Stomach smooth muscle (tissue), 2 donors: ENCODE data around the gene WDR17.

Source experiments
- H3K27ac ChIP-seq: one replicate; pipeline ENCODE4 v1.7.0; 2013; ENCODE audit warnings: mild to moderate bottlenecking, low read length, inconsistent platforms
- H3K27me3 ChIP-seq, 2 donors: one replicate each; pipeline ENCODE4 v1.7.0; 2013; ENCODE audit warnings: low read length in 2 of 2; ENCODE audit not compliant: insufficient read depth in 2 of 2, control insufficient read depth in 1 of 2
- H3K36me3 ChIP-seq, 2 donors: one replicate each; pipeline ENCODE4 v1.7.0; 2013; ENCODE audit warnings: low read length in 2 of 2; ENCODE audit not compliant: control insufficient read depth in 2 of 2, insufficient read depth in 2 of 2
- H3K4me1 ChIP-seq: one replicate; pipeline ENCODE4 v1.7.0; 2013; ENCODE audit warnings: low read length; ENCODE audit not compliant: control insufficient read depth, insufficient read depth
- H3K4me3 ChIP-seq, 2 donors: one replicate each; pipeline ENCODE4 v1.7.0; 2013; ENCODE audit warnings: low read length in 2 of 2
- H3K9ac ChIP-seq, 2 donors: one replicate each; pipeline ENCODE4 v1.7.0; 2013; ENCODE audit warnings: low read length in 2 of 2, mild to moderate bottlenecking in 1 of 2
- H3K9me3 ChIP-seq, 2 donors: one replicate each; pipeline ENCODE4 v1.7.0; 2013; ENCODE audit warnings: low read length in 2 of 2; ENCODE audit not compliant: control insufficient read depth in 2 of 2
- donor health status: healthy.
- donor health status: Pancreatic carcinoma.

The WDR17 gene

DNA sequence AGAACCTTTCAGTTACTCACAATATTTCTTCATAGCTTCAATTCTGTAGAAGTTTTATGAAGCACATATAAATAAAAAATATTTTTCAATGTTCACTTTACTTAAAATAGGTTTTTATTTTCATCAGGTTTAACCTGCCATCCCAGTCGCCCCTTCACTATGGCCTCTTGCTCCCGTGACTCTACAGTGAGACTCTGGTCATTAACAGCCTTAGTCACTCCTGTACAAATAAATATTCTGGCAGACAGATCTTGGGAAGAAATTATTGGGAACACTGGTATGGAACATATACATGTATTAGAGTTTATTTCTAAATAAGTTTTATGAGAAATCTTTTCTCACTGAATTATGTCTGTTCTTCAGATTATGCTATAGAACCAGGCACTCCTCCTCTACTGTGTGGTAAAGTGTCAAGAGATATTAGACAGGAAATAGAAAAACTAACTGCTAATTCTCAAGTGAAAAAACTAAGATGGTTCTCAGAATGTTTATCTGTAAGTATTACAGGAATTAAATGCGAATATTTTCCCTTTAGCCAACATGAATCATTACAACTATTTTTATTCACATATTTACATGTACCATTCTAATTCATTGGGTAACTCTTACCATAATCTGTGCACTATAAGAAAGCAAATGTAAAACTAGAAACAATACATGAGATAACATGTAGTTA is 84.2 kb downstream of the WDR17 start:
- Histone ChIP-seq H3K36me3 (no peaks in the 10 kb centered on the region), H3K27ac (no peak overlapping the region), H3K9ac (no peak overlapping the region), H3K4me3 (no peak overlapping the region), H3K4me1 (peaks cover 6% of the 10 kb centered on the region), H3K9me3 (no peaks in the 10 kb centered on the region), H3K27me3 (no peaks in the 10 kb centered on the region)

DNA sequence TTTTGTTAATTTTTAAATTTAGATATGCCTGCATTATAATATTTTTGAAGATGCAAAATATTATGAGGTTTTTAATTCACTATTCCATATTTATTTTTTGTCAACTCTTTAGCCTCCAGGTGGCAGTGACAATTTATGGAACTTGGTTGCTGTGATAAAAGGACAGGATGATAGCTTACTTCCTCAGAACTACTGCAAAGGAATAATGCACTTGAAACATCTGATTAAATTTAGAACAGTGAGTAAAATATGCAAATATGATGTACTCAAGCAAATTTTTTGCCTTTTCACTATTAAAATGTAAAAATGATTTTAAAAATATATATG is 84.7 kb downstream of the WDR17 start:
- no peak overlapping the region for H3K4me3 ChIP-seq

DNA sequence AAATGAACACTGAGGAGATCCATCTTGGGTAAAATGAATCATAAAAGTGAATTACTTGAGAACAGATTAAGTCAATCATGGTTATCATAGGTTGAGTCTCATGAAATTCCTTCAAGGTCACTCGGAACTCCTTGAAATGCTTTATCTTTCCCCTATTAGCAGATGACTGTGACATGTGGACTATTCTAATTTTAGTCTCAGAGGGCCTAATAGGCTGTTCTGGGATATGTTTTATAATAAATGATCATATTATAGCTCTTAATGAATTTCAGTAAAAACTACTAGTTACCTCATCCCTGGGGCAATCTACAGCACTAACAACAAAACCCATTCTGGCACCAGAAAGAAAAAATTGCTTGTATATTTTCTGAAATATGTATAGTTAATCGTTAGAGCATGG is 85.1 kb downstream of the WDR17 start:
- Histone ChIP-seq H3K27ac (no peak overlapping the region), H3K9me3 (no peaks in the 10 kb centered on the region), H3K9ac (peak overlapping the region in 1 of 2 donors; percentile 32), H3K4me1 (peaks cover 6% of the 10 kb centered on the region), H3K27me3 (no peaks in the 10 kb centered on the region), H3K36me3 (no peaks in the 10 kb centered on the region), H3K4me3 (no peak overlapping the region)

More for the DNA sequence above, 84.7 kb downstream of the WDR17 start:
- H3K27ac ChIP-seq = no peak overlapping the region
- no peaks in the 10 kb centered on the region for H3K27me3 ChIP-seq
- H3K9ac ChIP-seq = no peak overlapping the region
- peaks cover 6% of the 10 kb centered on the region for H3K4me1 ChIP-seq
- no peaks in the 10 kb centered on the region for H3K36me3 ChIP-seq
- H3K9me3 ChIP-seq = no peaks in the 10 kb centered on the region

DNA sequence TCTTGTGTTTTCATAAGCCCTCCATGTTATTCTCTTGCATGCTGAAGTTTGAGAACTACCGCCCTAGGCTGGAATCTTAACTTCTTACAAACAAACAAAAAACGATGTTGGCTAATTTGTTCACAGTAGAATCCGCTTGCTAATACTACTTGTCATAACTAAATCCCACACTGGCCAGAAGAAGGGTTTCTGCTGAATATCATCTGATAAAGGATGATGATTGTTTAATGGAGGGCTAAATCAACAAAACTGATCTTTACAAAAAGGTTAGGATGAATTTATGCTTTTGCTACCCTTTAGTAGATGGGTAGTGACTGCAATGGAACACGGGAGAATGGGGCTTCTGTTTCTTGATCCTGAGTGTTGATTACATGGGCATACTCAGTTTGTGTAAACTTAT is 87.5 kb downstream of the WDR17 start:
- H3K27me3 ChIP-seq = no peaks in the 10 kb centered on the region
- peaks cover 6% of the 10 kb centered on the region for H3K4me1 ChIP-seq
- H3K4me3 ChIP-seq = no peak overlapping the region
- peak overlapping the region; percentile 7 for H3K27ac ChIP-seq
- H3K9me3 ChIP-seq = no peaks in the 10 kb centered on the region
- H3K9ac ChIP-seq = no peak overlapping the region
- no peaks in the 10 kb centered on the region for H3K36me3 ChIP-seq

DNA sequence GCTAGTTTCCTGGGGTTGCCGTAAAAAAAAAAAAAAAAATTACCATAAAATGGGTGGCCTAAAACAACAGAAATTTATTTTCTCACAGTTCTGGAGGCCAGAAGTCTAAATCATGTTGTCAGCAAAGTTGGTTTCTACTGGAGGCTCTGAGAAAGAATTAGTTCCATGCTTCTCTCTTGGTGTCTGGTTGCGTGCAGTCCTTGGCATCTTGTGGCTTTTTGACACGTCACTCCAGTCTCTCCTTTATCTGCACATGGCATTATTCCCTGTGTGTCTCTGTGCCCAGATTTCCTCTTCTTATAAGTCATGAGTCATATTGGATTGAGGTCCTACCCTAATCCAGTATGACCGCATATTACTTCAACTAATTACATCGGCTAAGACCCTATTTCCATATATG is 91.0 kb downstream of the WDR17 start:
- no peak overlapping the region for H3K9ac ChIP-seq
- H3K4me1 ChIP-seq = peaks cover 6% of the 10 kb centered on the region
- no peak overlapping the region for H3K27ac ChIP-seq
- no peaks in the 10 kb centered on the region for H3K27me3 ChIP-seq
- H3K36me3 ChIP-seq = no peaks in the 10 kb centered on the region
- no peak overlapping the region for H3K4me3 ChIP-seq
- H3K9me3 ChIP-seq = no peaks in the 10 kb centered on the region

DNA sequence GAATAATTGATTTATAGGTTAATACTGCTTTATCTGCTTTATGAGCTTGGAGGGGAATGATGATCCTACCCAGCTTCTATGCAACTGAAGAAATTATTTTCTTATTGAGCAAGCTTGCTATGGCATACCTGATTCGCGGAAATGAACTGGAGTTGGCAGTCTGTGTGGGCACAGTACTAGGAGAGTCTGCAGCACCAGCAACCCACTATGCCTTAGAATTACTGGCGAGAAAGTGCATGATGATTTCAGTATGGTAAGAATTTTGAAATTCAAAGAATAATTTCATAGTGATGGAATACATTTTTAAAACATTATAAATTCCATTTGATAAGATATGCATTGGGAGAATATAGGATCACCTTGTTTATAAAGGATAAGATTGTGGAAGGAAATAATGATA is 97.4 kb downstream of the WDR17 start:
- Histone ChIP-seq H3K9ac (no peak overlapping the region), H3K27me3 (no peaks in the 10 kb centered on the region), H3K36me3 (no peaks in the 10 kb centered on the region)

DNA sequence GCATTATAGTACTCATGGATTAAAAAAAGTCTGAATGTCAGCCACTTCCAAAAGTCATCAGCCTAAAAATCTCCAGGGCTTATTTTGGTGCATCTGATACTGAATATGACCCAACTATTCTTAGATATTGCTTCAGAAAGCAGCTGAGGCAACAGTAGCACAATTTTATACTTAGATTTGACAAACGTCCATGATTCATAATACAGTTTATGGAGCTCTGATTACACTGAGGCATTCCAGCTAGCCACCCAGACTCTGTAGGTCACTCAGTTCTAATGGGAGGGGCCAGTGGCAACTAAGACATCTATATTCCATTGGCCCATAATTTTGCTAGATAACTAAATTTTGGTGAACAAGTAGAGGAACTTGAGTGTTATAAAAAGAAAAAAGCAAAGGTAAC is 119.4 kb downstream of the WDR17 start:
- no peak overlapping the region for H3K4me3 ChIP-seq
- no peaks in the 10 kb centered on the region for H3K36me3 ChIP-seq
- no peak overlapping the region for H3K9ac ChIP-seq
- H3K27ac ChIP-seq = no peak overlapping the region
- H3K4me1 ChIP-seq = peaks cover 3% of the 10 kb centered on the region
- H3K9me3 ChIP-seq = no peaks in the 10 kb centered on the region
- H3K27me3 ChIP-seq = no peaks in the 10 kb centered on the region

More for the DNA sequence above, 97.4 kb downstream of the WDR17 start:
- Histone ChIP-seq H3K4me1 (no peaks in the 10 kb centered on the region), H3K9me3 (no peaks in the 10 kb centered on the region), H3K27ac (no peak overlapping the region), H3K4me3 (no peak overlapping the region)

DNA sequence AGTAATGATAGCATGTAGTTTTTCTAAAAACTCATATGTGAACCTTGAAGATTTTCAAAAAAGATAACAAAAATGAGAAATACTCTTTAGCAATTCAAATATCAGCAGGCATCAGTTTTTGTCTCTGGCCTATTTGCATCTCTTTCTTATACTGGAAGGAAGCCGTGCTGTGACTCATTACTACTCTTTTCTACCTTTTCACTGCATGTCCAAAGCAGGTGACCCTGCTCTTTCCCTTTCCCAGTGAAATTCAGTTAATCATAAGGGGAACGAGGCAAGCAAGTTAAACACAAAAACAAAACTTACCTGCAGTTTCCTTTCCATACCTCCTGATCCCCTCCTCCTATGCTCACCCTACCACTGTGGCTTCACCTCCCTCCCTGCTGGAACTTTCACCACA is 120.4 kb downstream of the WDR17 start:
- H3K9me3 ChIP-seq = no peaks in the 10 kb centered on the region
- peaks cover 9% of the 10 kb centered on the region for H3K4me1 ChIP-seq
- H3K36me3 ChIP-seq = no peaks in the 10 kb centered on the region
- H3K27me3 ChIP-seq = no peaks in the 10 kb centered on the region
- H3K9ac ChIP-seq = no peak overlapping the region
- H3K27ac ChIP-seq = no peak overlapping the region
- H3K4me3 ChIP-seq = no peak overlapping the region

DNA sequence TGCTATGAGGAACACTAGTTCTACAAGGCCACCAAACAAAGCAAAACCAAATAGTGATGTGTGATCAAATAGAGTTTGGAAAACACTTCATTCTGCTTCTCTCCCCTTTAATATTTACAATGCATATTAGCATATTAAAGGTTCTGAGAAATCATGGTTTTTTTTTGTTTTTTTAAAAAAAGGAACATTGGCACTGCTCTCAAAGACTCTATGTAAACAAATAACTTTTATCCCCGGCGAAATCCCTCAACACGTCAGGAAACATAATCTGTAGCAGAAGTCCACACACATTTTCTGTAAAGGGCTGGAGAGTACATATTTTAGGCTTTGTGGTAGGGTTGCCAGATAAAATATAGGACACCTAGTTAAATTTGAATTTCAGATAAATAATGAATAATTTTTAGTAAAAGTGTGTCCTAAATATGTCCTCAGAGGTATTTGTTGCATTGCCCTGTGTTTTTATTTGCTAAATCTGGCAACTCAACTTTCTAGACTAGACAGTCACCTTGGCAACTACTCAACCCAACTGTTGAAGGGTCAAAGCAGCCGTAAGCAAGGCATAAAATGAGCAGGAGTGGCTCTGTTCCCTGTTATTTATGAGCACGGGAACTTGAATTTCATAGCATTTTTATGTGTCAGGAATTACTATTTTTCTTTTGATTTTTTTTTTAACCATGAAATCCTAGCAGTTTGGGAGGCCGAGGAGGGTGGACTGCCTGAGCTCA is 121.2 kb downstream of the WDR17 start:
- H3K9me3 ChIP-seq = no peaks in the 10 kb centered on the region
- H3K27ac ChIP-seq = no peak overlapping the region
- peaks cover 9% of the 10 kb centered on the region for H3K4me1 ChIP-seq

DNA sequence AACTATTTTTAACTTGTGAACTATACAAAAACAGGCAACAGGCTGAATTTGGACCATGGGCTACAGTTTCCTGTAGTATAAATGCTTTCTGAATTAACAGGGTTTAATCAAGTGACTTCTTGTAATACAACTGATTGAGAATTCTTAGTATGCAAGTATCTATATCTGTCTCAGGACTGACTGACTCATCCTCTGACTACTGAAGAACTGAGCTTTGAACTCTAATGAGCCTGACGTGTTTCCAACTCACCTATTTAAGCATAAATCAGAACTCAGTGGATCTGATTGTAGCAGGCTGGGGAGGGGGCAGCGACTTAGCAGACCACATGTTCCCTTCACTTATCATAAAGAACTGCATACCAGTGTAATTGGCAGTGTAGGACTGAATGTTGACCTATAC is 122.0 kb downstream of the WDR17 start:
- H3K4me3 ChIP-seq = no peak overlapping the region
- H3K9me3 ChIP-seq = no peaks in the 10 kb centered on the region
- no peaks in the 10 kb centered on the region for H3K36me3 ChIP-seq
- H3K9ac ChIP-seq = no peak overlapping the region
- peaks cover 9% of the 10 kb centered on the region for H3K4me1 ChIP-seq
- no peaks in the 10 kb centered on the region for H3K27me3 ChIP-seq
- H3K27ac ChIP-seq = no peak overlapping the region

More for the DNA sequence above, 121.2 kb downstream of the WDR17 start:
- H3K36me3 ChIP-seq = no peaks in the 10 kb centered on the region
- H3K9ac ChIP-seq = no peak overlapping the region
- no peak overlapping the region for H3K4me3 ChIP-seq
- H3K27me3 ChIP-seq = no peaks in the 10 kb centered on the region

DNA sequence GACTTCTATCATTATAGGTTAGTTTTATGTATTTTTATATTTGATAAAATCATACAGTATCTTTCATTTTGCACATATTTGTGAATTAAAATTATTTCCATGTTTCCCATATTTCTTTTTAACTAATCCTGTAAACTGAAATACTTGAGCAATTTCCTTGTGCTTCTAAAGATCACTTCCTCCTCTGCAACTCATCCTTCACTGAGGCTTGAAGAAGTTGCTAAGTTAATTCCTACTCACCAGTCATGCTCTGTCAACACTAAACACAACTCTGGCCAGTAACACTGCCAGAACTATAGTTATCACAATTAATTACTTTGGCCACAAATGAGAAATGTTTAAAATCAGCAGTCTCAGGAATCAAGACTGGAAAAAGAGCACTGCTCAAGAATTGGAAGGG is 123.0 kb downstream of the WDR17 start:
- H3K27me3 ChIP-seq = no peaks in the 10 kb centered on the region
- H3K27ac ChIP-seq = no peak overlapping the region
- no peaks in the 10 kb centered on the region for H3K36me3 ChIP-seq
- H3K9ac ChIP-seq = no peak overlapping the region
- H3K4me1 ChIP-seq = peaks cover 9% of the 10 kb centered on the region
- H3K4me3 ChIP-seq = no peak overlapping the region
- H3K9me3 ChIP-seq = no peaks in the 10 kb centered on the region
